ENCODE measurements around the gene RHOH. TPM values are rescaled to one million over a fixed set of nuclear protein-coding genes. Genes with fewer than 3 reads are reported as not detected.

The RHOH gene
- total and polyA plus RNA-seq, 9 of the 15 experiments (the other 6 are each of a cell fraction or from before 2014, with no cell fraction given): 14.3 to 37.7 (median 23.2) TPM

- TF ChIP-seq FOXM1 (IDR thresholded peaks at IDR 0.05; ENCODE audit: low read depth) (no peak), FOXM1 (CRISPR knock-in tag; IDR thresholded peaks at IDR 0.05; ENCODE audit: low read depth) (0 out of 2 replicates have a peak, but pooled peaks have one; percentile 8), TEAD1 (CRISPR knock-in tag; IDR thresholded peaks at IDR 0.05) (peak in 1 of 2 experiments; percentile 46; a peak in 1 of 4 replicates), BRD4 (IDR thresholded peaks at IDR 0.05) (peak; percentile 43), STAT5B (CRISPR knock-in tag; IDR thresholded peaks at IDR 0.05) (no peak), TAF7 (tag; IDR thresholded peaks at IDR 0.05) (0 out of 2 replicates have a peak, but pooled peaks have one; percentile 17), ZNF395 (CRISPR knock-in tag; IDR thresholded peaks at IDR 0.05) (no peak), DMBX1 (CRISPR knock-in tag; IDR thresholded peaks at IDR 0.05; ENCODE audit: borderline replicate concordance) (peak; percentile 88), ZEB2 (IDR thresholded peaks at IDR 0.05) (peak; percentile 34; the same call in 1 of the 2 replicates)
- TF ChIP-seq, protein P1, sequence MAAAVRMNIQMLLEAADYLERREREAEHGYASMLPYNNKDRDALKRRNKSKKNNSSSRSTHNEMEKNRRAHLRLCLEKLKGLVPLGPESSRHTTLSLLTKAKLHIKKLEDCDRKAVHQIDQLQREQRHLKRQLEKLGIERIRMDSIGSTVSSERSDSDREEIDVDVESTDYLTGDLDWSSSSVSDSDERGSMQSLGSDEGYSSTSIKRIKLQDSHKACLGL (CRISPR knock-in tag; IDR thresholded peaks at IDR 0.05; ENCODE audit: borderline replicate concordance, poor library complexity, severe bottlenecking): peak; percentile 8
Measured at GRCh38 chr4:40209401-40209800, 12.6 kb downstream of the RHOH start (continued).

Data from K562 (cell line).